ENCODE measurements around the gene PRPF39. TPM values are rescaled to one million over a fixed set of nuclear protein-coding genes. Genes with fewer than 3 reads are reported as not detected.

The PRPF39 gene
- total RNA-seq, 6 experiments from 2014 or later = 18.1 to 22.8 (median 20.4) TPM

DNA sequence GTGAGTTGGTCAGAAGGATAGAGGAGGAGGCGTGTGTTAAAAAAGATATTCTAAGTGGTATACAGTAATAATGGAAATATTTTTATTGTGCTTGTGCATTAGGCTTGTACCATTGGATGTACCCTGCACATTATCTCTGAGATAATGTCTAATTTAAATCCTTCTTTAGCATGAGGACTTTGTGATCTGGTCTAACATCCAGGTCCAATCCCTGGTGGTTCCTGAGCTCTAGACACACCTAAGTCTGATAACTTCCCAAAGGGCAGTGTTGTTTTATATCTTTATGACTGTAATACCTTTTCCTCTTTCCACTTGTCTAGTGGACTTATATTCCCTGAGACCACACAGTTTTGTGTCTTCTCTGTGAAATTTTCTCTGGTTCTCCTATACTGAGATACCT is 20.6 kb downstream of the PRPF39 start:
- TF ChIP-seq, protein P1, sequence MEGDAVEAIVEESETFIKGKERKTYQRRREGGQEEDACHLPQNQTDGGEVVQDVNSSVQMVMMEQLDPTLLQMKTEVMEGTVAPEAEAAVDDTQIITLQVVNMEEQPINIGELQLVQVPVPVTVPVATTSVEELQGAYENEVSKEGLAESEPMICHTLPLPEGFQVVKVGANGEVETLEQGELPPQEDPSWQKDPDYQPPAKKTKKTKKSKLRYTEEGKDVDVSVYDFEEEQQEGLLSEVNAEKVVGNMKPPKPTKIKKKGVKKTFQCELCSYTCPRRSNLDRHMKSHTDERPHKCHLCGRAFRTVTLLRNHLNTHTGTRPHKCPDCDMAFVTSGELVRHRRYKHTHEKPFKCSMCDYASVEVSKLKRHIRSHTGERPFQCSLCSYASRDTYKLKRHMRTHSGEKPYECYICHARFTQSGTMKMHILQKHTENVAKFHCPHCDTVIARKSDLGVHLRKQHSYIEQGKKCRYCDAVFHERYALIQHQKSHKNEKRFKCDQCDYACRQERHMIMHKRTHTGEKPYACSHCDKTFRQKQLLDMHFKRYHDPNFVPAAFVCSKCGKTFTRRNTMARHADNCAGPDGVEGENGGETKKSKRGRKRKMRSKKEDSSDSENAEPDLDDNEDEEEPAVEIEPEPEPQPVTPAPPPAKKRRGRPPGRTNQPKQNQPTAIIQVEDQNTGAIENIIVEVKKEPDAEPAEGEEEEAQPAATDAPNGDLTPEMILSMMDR (IDR thresholded peaks at IDR 0.05) = no peak
- Mint-ChIP-seq H3K4me3 (no peak overlapping the region), H3K9me3 (no peaks in the 10 kb centered on the region), H3K36me3 (ENCODE audit: low read depth) (peaks cover 3% of the 10 kb centered on the region), H3K27ac (no peak overlapping the region), H3K27me3 (ENCODE audit: insufficient read depth) (no peaks in the 10 kb centered on the region; the same call in 1 of the 2 replicates), H3K4me1 (ENCODE audit: low read depth) (no peaks in the 10 kb centered on the region)
- no peak for DNase-seq

DNA sequence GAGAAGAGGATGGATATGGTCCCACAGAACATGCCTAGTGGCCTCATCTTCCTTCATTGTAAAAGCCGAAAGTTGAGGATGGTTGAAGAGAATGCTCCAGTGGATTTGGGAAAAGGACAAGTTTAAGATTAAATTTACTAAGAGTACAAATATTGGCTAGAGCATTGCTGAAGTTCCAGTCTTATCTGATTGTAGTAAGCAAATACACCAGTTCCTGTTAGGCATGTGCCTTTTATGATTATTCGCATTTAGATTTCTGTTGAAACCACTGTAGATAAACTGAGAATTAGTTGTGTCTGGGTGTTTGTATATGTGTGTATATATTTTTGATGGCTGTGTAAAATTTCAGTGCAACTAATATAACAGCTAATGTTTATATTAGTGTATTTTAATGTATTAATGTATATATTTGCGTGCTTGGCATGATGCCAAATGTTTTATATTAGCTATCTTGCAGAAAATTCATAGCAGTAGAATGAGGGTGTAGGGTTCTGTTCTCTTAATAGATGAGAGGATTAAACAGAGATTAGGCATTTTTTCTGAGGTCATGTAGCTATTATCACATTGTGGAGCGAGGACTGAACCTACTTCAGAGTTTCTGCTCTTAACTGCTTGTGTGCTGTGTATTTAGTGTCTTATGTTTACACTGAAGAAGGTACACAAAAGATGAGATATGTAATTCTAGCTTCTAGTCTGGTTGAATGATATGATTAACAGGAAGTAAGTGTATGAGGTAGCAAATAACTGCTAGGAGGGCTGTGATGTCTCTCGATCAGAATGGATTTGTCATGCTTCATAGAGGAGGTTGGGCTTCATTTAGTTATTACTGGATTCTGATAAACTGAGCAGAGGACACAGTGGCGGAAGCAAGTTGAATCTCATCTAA is 29.2 kb downstream of the PRPF39 start:
- no peaks in the 10 kb centered on the region; the same call in 1 of the 2 replicates for H3K27me3 Mint-ChIP-seq (ENCODE audit: insufficient read depth)
- H3K4me3 Mint-ChIP-seq = no peak overlapping the region
- DNase-seq = no peak
- peaks cover 17% of the 10 kb centered on the region for H3K4me1 Mint-ChIP-seq (ENCODE audit: low read depth)
- TF ChIP-seq, protein P1 (IDR thresholded peaks at IDR 0.05) = no peak
- H3K27ac Mint-ChIP-seq = peak overlapping the region; percentile 60
- peaks cover 18% of the 10 kb centered on the region for H3K36me3 Mint-ChIP-seq (ENCODE audit: low read depth)
- H3K9me3 Mint-ChIP-seq = no peaks in the 10 kb centered on the region

- H3K4me1 Mint-ChIP-seq (ENCODE audit: low read depth) = peaks cover 17% of the 10 kb centered on the region
- no peaks in the 10 kb centered on the region for H3K27me3 Mint-ChIP-seq (ENCODE audit: insufficient read depth)
- TF ChIP-seq, protein P1 (IDR thresholded peaks at IDR 0.05) = no peak
- no peaks in the 10 kb centered on the region for H3K9me3 Mint-ChIP-seq
- no peak for DNase-seq
- no peak overlapping the region for H3K27ac Mint-ChIP-seq
- H3K36me3 Mint-ChIP-seq (ENCODE audit: low read depth) = peaks cover 24% of the 10 kb centered on the region
- no peak overlapping the region for H3K4me3 Mint-ChIP-seq
Observed at GRCh38 chr14:45114327-45114726, 30.4 kb downstream of the PRPF39 start.

- Mint-ChIP-seq H3K9me3 (no peaks in the 10 kb centered on the region), H3K36me3 (ENCODE audit: low read depth) (peaks cover 29% of the 10 kb centered on the region), H3K27ac (no peak overlapping the region), H3K27me3 (ENCODE audit: insufficient read depth) (no peaks in the 10 kb centered on the region), H3K4me3 (no peak overlapping the region), H3K4me1 (ENCODE audit: low read depth) (peaks cover 3% of the 10 kb centered on the region)
- DNase-seq = no peak
- TF ChIP-seq, protein P1 (IDR thresholded peaks at IDR 0.05) = no peak
Observed at GRCh38 chr14:45118594-45118993, 34.7 kb downstream of the PRPF39 start.

DNA sequence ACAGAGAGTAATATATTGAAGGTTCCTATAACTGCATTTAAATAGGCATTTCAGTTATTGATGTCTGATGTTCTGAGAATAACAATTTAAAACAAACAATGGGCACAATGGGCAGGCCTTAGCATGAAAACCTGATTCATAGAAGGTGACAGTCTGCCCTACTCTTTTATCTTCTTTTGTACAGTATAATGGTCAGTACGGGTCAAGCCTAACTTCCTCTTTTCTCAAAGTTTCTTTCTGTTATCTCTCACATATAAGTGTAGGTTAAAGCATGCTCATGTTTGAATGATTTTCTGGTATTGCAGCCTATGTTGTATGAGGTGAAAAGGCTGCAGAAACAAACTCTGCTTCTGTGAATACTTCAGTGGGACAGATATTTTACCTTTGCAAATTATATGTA is 36.2 kb downstream of the PRPF39 start:
- H3K27ac Mint-ChIP-seq = no peak overlapping the region
- H3K27me3 Mint-ChIP-seq (ENCODE audit: insufficient read depth) = no peaks in the 10 kb centered on the region
- DNase-seq = no peak
- no peaks in the 10 kb centered on the region for H3K9me3 Mint-ChIP-seq
- peaks cover 26% of the 10 kb centered on the region for H3K36me3 Mint-ChIP-seq (ENCODE audit: low read depth)
- no peaks in the 10 kb centered on the region for H3K4me1 Mint-ChIP-seq (ENCODE audit: low read depth)
- TF ChIP-seq, protein P1 (IDR thresholded peaks at IDR 0.05) = no peak
- no peak overlapping the region for H3K4me3 Mint-ChIP-seq

All from HFFc6 (cell line).